Peyer's patch (tissue), 4 donors: ENCODE data around the gene IGFBP1. TPM values are rescaled to one million over a fixed set of nuclear protein-coding genes. Genes with fewer than 3 reads are reported as not detected.

Experiments used
- DNase-seq, 3 donors: peaks; one replicate each; pipeline ENCODE4 v3.0.0-alpha.2; 2017 to 2019
- H3K27ac ChIP-seq, 4 donors: fragments of 200-600 bp; sonication (generic); one replicate each; pipeline ENCODE4 v1.5.1; 2016 to 2019
- H3K27me3 ChIP-seq, 2 donors: fragments of 200-600 bp; sonication (generic); one replicate each; pipeline ENCODE4 v1.5.1; 2019
- H3K36me3 ChIP-seq, 3 donors: fragments of 200-600 bp; sonication (generic); one replicate each; pipeline ENCODE4 v1.5.1; 2016 to 2019
- H3K4me1 ChIP-seq, 4 donors: fragments of 200-600 bp; sonication (generic); one replicate each; pipeline ENCODE4 v1.5.1; 2016 to 2019
- H3K4me3 ChIP-seq, 4 donors: fragments of 200-600 bp; sonication (generic); 1 replicate in 3 of 4; 2 replicates in 1 of 4; pipeline ENCODE4 v1.5.1; 2016 to 2019; ENCODE audit warnings: mild to moderate bottlenecking in 1 of 4
- H3K9me3 ChIP-seq, 4 donors: fragments of 200-600 bp; sonication (generic); one replicate each; pipeline ENCODE4 v1.5.1; 2016 to 2019; ENCODE audit warnings: mild to moderate bottlenecking in 1 of 4
- CTCF ChIP-seq, 6 experiments: fragments of 450-650 bp in 4 of 6; fragments of 200-600 bp in 2 of 6; sonication (generic) in 1 of 6; IDR thresholded peaks; one replicate each; pipeline ENCODE4 v1.5.1; 2017 to 2019; ENCODE audit warnings: antibody characterized with exemption in 6 of 6, mild to moderate bottlenecking in 3 of 6, moderate library complexity in 1 of 6
- POLR2A ChIP-seq, 2 donors: fragments of 450-650 bp; IDR thresholded peaks; one replicate each; pipeline ENCODE4 v1.5.1; 2017; ENCODE audit warnings: antibody characterized with exemption in 2 of 2, mild to moderate bottlenecking in 2 of 2, moderate library complexity in 2 of 2
- total RNA-seq, 4 donors: library from RNA; depleted of rRNA; stranded (reverse); fragments of >200 nt; gene quantifications; one replicate each; pipeline ENCODE4 v1.1.0, GENCODE V29; 2016

IGFBP1 gene
- total RNA-seq, 4 donors from 2014 or later: not detected

- TF ChIP-seq CTCF (IDR thresholded peaks at IDR 0.05) (no peak), POLR2A (IDR thresholded peaks at IDR 0.05) (no peak)
- H3K4me3 ChIP-seq: no peak overlapping the region
- H3K36me3 ChIP-seq: peaks cover 0 to 9% (median 0%) of the 10 kb centered on the region in 3 donors
- no peaks in the 10 kb centered on the region for H3K4me1 ChIP-seq
- no peaks in the 10 kb centered on the region for H3K9me3 ChIP-seq
- H3K27me3 ChIP-seq: no peaks in the 10 kb centered on the region
- no peak for DNase-seq
- H3K27ac ChIP-seq: no peak overlapping the region
Observed at GRCh38 chr7:45910855-45911254, 22.6 kb downstream of the IGFBP1 start.

GRCh38 chr7:45911311-45911710 lies 23.0 kb downstream of the IGFBP1 start:
- Histone ChIP-seq H3K4me1 (no peaks in the 10 kb centered on the region), H3K9me3 (no peaks in the 10 kb centered on the region), H3K4me3 (no peak overlapping the region), H3K27me3 (no peaks in the 10 kb centered on the region), H3K27ac (no peak overlapping the region), H3K36me3 (peaks cover 0 to 9% (median 0%) of the 10 kb centered on the region in 3 donors)
- DNase-seq: no peak
- TF ChIP-seq CTCF (IDR thresholded peaks at IDR 0.05) (no peak), POLR2A (IDR thresholded peaks at IDR 0.05) (no peak)

- TF ChIP-seq POLR2A (IDR thresholded peaks at IDR 0.05) (no peak), CTCF (IDR thresholded peaks at IDR 0.05) (no peak)
- DNase-seq: no peak
- H3K36me3 ChIP-seq: peaks cover 0 to 9% (median 0%) of the 10 kb centered on the region in 3 donors
Observed at GRCh38 chr7:45912972-45913371, 24.7 kb downstream of the IGFBP1 start.

GRCh38 chr7:45914911-45915310 lies 26.6 kb downstream of the IGFBP1 start:
- Histone ChIP-seq H3K4me3 (no peak overlapping the region), H3K9me3 (no peaks in the 10 kb centered on the region), H3K36me3 (peaks cover 0 to 9% (median 0%) of the 10 kb centered on the region in 3 donors), H3K27me3 (no peaks in the 10 kb centered on the region), H3K4me1 (peaks cover 0 to 6% (median 0%) of the 10 kb centered on the region in 4 donors), H3K27ac (no peak overlapping the region)
- TF ChIP-seq POLR2A (IDR thresholded peaks at IDR 0.05): no peak
- no peak for TF ChIP-seq CTCF (IDR thresholded peaks at IDR 0.05)
- DNase-seq: no peak

More at GRCh38 chr7:45912972-45913371, 24.7 kb downstream of the IGFBP1 start:
- Histone ChIP-seq H3K27me3 (no peaks in the 10 kb centered on the region), H3K4me3 (no peak overlapping the region), H3K4me1 (no peaks in the 10 kb centered on the region), H3K27ac (no peak overlapping the region), H3K9me3 (no peaks in the 10 kb centered on the region)

GRCh38 chr7:45915606-45916005 lies 27.3 kb downstream of the IGFBP1 start:
- no peak for DNase-seq
- H3K9me3 ChIP-seq: no peaks in the 10 kb centered on the region
- TF ChIP-seq CTCF (IDR thresholded peaks at IDR 0.05) (no peak), POLR2A (IDR thresholded peaks at IDR 0.05) (no peak)
- no peaks in the 10 kb centered on the region for H3K27me3 ChIP-seq
- H3K27ac ChIP-seq: no peak overlapping the region
- H3K4me3 ChIP-seq: no peak overlapping the region
- peaks cover 0 to 9% (median 0%) of the 10 kb centered on the region in 3 donors for H3K36me3 ChIP-seq
- peaks cover 0 to 13% (median 1%) of the 10 kb centered on the region in 4 donors for H3K4me1 ChIP-seq

GRCh38 chr7:45917064-45917463 lies 28.8 kb downstream of the IGFBP1 start:
- Histone ChIP-seq H3K27ac (no peak overlapping the region), H3K36me3 (peaks cover 0 to 9% (median 0%) of the 10 kb centered on the region in 3 donors), H3K27me3 (no peaks in the 10 kb centered on the region), H3K9me3 (no peaks in the 10 kb centered on the region), H3K4me1 (peaks cover 0 to 28% (median 4%) of the 10 kb centered on the region in 4 donors), H3K4me3 (no peak overlapping the region)
- TF ChIP-seq CTCF (IDR thresholded peaks at IDR 0.05) (no peak), POLR2A (IDR thresholded peaks at IDR 0.05) (no peak)
- no peak for DNase-seq
